ENCODE measurements around the gene LAMP2. TPM values are rescaled to one million over a fixed set of nuclear protein-coding genes. Genes with fewer than 3 reads are reported as not detected.
"Not testable (repeated sequence)": the region's sequence is repeated elsewhere in the genome, so short reads cannot be mapped to it uniquely, and the experiment has no call there.

LAMP2 gene
- total and polyA plus RNA-seq, 2 of the 4 experiments (the other 2 are of a cell fraction): 78.1 to 129 TPM

- no peaks in the 10 kb centered on the region for H3K27me3 ChIP-seq (ENCODE audit: control insufficient read depth, insufficient read depth, low read length)
- no peak overlapping the region for H4K5ac ChIP-seq (ENCODE audit: low read depth, low read length)
- H3K4me2 ChIP-seq (ENCODE audit: low read depth, low read length): no peak overlapping the region
- no peak overlapping the region for H2BK5ac ChIP-seq (ENCODE audit: low read depth, low read length, poor library complexity, severe bottlenecking)
- ATAC-seq (ENCODE audit: low read depth) (no peak), DNase-seq (peak; percentile 7)
- POLR2A ChIA-PET (ENCODE audit: unreplicated experiment): interaction anchor here (0.6 kb wide), 1 partner anchor 18 kb away, joined by 4 read pairs; no protein-coding TSS in a partner anchor
- no peak overlapping the region for H3K56ac ChIP-seq (ENCODE audit: extremely low read depth, insufficient read depth, low read length)
- dilution Hi-C loops (cut with HindIII; ENCODE audit: low sequenced_read_pairs, unreplicated experiment): no loop called here
- H3K4me3 ChIP-seq (ENCODE audit: insufficient read depth, low read depth, low read length): no peak overlapping the region
- no peak overlapping the region for H3K9ac ChIP-seq (ENCODE audit: low read depth, low read length)
- H3K36me3 ChIP-seq (ENCODE audit: control insufficient read depth, insufficient read depth, low read length): no peaks in the 10 kb centered on the region
- H3K9me3 ChIP-seq (ENCODE audit: control insufficient read depth, insufficient read depth, low read length): no peaks in the 10 kb centered on the region
- no peaks in the 10 kb centered on the region for H4K20me1 ChIP-seq (ENCODE audit: insufficient read depth, low read length)
- WGBS, 2 experiments (ENCODE audit: extremely low coverage in 2 of 2, insufficient read length in 1 of 2): no CpG with 5 or more reads among the region's 4 CpGs
- H3K14ac ChIP-seq (replicated peaks; ENCODE audit: low read depth, low read length): no peak overlapping the region
- H2AK9ac ChIP-seq (replicated peaks; ENCODE audit: low read depth, low read length, poor library complexity): peak overlapping the region; percentile 19
- H2AFZ ChIP-seq (replicated peaks; ENCODE audit: low read length, poor library complexity): peak overlapping the region; percentile 26
- H2BK15ac ChIP-seq (ENCODE audit: low read depth, low read length): no peak overlapping the region
- H3K27ac ChIP-seq (ENCODE audit: insufficient read depth, low read length): no peak overlapping the region
- TF ChIP-seq BHLHE40 (IDR thresholded peaks at IDR 0.05; ENCODE audit: low read depth, low read length) (no peak), SMC3 (IDR thresholded peaks at IDR 0.05; ENCODE audit: low read depth, low read length) (no peak), CEBPB (IDR thresholded peaks at IDR 0.05; ENCODE audit: low read depth, low read length) (no peak)
- no peak overlapping the region for H2BK120ac ChIP-seq (ENCODE audit: low read depth, low read length)
- H3K23ac ChIP-seq (ENCODE audit: low read depth, low read length): no peak overlapping the region
- peak overlapping the region in 1 of 2 experiments; percentile 32; a peak in 1 of 4 replicates for H4K8ac ChIP-seq (ENCODE audit: low read depth in 2 of 2, low read length in 2 of 2)
- no peak overlapping the region for H3K4ac ChIP-seq (ENCODE audit: low read depth, low read length)
- H3K18ac ChIP-seq (ENCODE audit: low read depth, low read length): no peak overlapping the region
- no TSS peak for BruUV-seq (replicated peaks)
- CTCF ChIA-PET: no interaction called here
- no peak overlapping the region for H2AK5ac ChIP-seq (ENCODE audit: low read depth, low read length)
- H3K9me1 ChIP-seq (ENCODE audit: insufficient read depth, low read length): no peaks in the 10 kb centered on the region; the same call in 1 of the 2 replicates
- intact Hi-C loops (cut with micrococcal nuclease): loop anchor here (10.0 kb wide), 1 partner anchor 1195 kb away; no protein-coding TSS in a partner anchor
- H4K91ac ChIP-seq (ENCODE audit: insufficient read depth, low read depth, low read length): no peak overlapping the region
- in situ Hi-C loops (cut with MboI; ENCODE audit: low sequenced_read_pairs): loop anchor here (10.0 to 25.0 kb wide), 2 partner anchors 165 to 263 kb away; no protein-coding TSS in a partner anchor
- H2BK20ac ChIP-seq (ENCODE audit: low read depth, low read length): no peak overlapping the region
- no peaks in the 10 kb centered on the region for H3K79me1 ChIP-seq (ENCODE audit: low read depth in 1 of 2, low read length in 2 of 2)
- no peaks in the 10 kb centered on the region for H3K4me1 ChIP-seq (ENCODE audit: control insufficient read depth, insufficient read depth, low read length)
Measured at GRCh38 chrX:120499301-120500072, 30.4 kb upstream of the LAMP2 start.

- H3K4me3 ChIP-seq (ENCODE audit: insufficient read depth, low read depth, low read length); intact Hi-C loops (cut with micrococcal nuclease); H3K56ac ChIP-seq (ENCODE audit: extremely low read depth, insufficient read depth, low read length); H3K27ac ChIP-seq (ENCODE audit: insufficient read depth, low read length); H2AK5ac ChIP-seq (ENCODE audit: low read depth, low read length); H3K9ac ChIP-seq (ENCODE audit: low read depth, low read length); BruUV-seq (replicated peaks); in situ Hi-C loops (cut with MboI; ENCODE audit: low sequenced_read_pairs); H3K79me1 ChIP-seq (ENCODE audit: low read depth in 1 of 2, low read length in 2 of 2); H2AK9ac ChIP-seq (replicated peaks; ENCODE audit: low read depth, low read length, poor library complexity); CTCF ChIA-PET; H2BK120ac ChIP-seq (ENCODE audit: low read depth, low read length); H4K5ac ChIP-seq (ENCODE audit: low read depth, low read length); H2AFZ ChIP-seq (replicated peaks; ENCODE audit: low read length, poor library complexity); H3K23ac ChIP-seq (ENCODE audit: low read depth, low read length); H4K20me1 ChIP-seq (ENCODE audit: insufficient read depth, low read length); H2BK5ac ChIP-seq (ENCODE audit: low read depth, low read length, poor library complexity, severe bottlenecking); dilution Hi-C loops (cut with HindIII; ENCODE audit: low sequenced_read_pairs, unreplicated experiment); H3K27me3 ChIP-seq (ENCODE audit: control insufficient read depth, insufficient read depth, low read length); H3K36me3 ChIP-seq (ENCODE audit: control insufficient read depth, insufficient read depth, low read length); POLR2A ChIA-PET (ENCODE audit: unreplicated experiment); H4K91ac ChIP-seq (ENCODE audit: insufficient read depth, low read depth, low read length); H3K14ac ChIP-seq (replicated peaks; ENCODE audit: low read depth, low read length); H3K9me3 ChIP-seq (ENCODE audit: control insufficient read depth, insufficient read depth, low read length); DNase-seq; ATAC-seq (ENCODE audit: low read depth); H2BK15ac ChIP-seq (ENCODE audit: low read depth, low read length); H3K4ac ChIP-seq (ENCODE audit: low read depth, low read length); H3K4me2 ChIP-seq (ENCODE audit: low read depth, low read length); H3K4me1 ChIP-seq (ENCODE audit: control insufficient read depth, insufficient read depth, low read length); H2BK20ac ChIP-seq (ENCODE audit: low read depth, low read length); H4K8ac ChIP-seq (ENCODE audit: low read depth in 2 of 2, low read length in 2 of 2); H3K18ac ChIP-seq (ENCODE audit: low read depth, low read length); H3K9me1 ChIP-seq (ENCODE audit: insufficient read depth, low read length): not testable (repeated sequence)
- no CpG with 5 or more reads among the region's 2 CpGs for WGBS, 2 experiments (ENCODE audit: extremely low coverage in 2 of 2, insufficient read length in 1 of 2)
Measured at GRCh38 chrX:120490119-120490518, 21.0 kb upstream of the LAMP2 start.

All from IMR-90 (cell line).